Vagina (tissue), 2 donors: Measurements from ENCODE around the gene HECW1. TPM values are rescaled to one million over a fixed set of nuclear protein-coding genes. Genes with fewer than 3 reads are reported as not detected.

Experiments used
- DNase-seq, 2 donors: peaks; one replicate each; pipeline ENCODE4 v3.0.0-alpha.2; 2017; ENCODE audit errors: extremely low spot score in 2 of 2
- H3K27ac ChIP-seq: fragments of 200-600 bp; sonication (generic); one replicate; pipeline ENCODE4 v1.5.1; 2019
- H3K27me3 ChIP-seq: fragments of 200-600 bp; sonication (generic); one replicate; pipeline ENCODE4 v1.5.1; 2019
- H3K36me3 ChIP-seq, 2 donors: fragments of 200-600 bp; sonication (generic); one replicate each; pipeline ENCODE4 v1.5.1; 2017 to 2019
- H3K4me1 ChIP-seq: fragments of 200-600 bp; sonication (generic); one replicate; pipeline ENCODE4 v1.5.1; 2019
- H3K4me3 ChIP-seq, 2 donors: fragments of 200-600 bp; sonication (generic); 1 replicate in 1 of 2; 2 replicates in 1 of 2; pipeline ENCODE4 v1.5.1; 2016 to 2019
- H3K9me3 ChIP-seq: fragments of 200-600 bp; sonication (generic); one replicate; pipeline ENCODE4 v1.5.1; 2019
- POLR2A ChIP-seq, 2 donors: fragments of 450-650 bp; IDR thresholded peaks; one replicate each; pipeline ENCODE4 v1.6.1; 2017; ENCODE audit warnings: antibody characterized with exemption in 2 of 2, mild to moderate bottlenecking in 2 of 2, moderate library complexity in 2 of 2
- POLR2AphosphoS5 ChIP-seq, 2 donors: sonication (generic); formaldehyde crosslinking; IDR thresholded peaks; one replicate each; pipeline ENCODE4 v1.9.0; 2017; ENCODE audit warnings: antibody characterized with exemption in 2 of 2, mild to moderate bottlenecking in 2 of 2, low read depth in 1 of 2; ENCODE audit not compliant: insufficient read depth in 1 of 2
- intact Hi-C: fragments of 100-400 bp; cut with DNase I; formaldehyde crosslinking; loops from one replicate; pipeline ENCODE4 v1.15.1; 2023
- total RNA-seq: library from RNA; depleted of rRNA; stranded (reverse); fragments of >200 nt; gene quantifications from one replicate; pipeline ENCODE4 v1.2.3, GENCODE V29; 2016
- TF ChIP-seq, protein P1 (sequence below), 3 experiments: fragments of 450-650 bp in 2 of 3; fragments of 200-600 bp in 1 of 3; sonication (generic) in 1 of 3; IDR thresholded peaks; one replicate each; pipeline ENCODE4 v1.5.1; 2017 to 2019; ENCODE audit warnings: antibody characterized with exemption in 3 of 3, mild to moderate bottlenecking in 2 of 3, moderate library complexity in 2 of 3

Gene HECW1
- total RNA-seq, 1 donor from 2014 or later = 2.5 TPM

DNA sequence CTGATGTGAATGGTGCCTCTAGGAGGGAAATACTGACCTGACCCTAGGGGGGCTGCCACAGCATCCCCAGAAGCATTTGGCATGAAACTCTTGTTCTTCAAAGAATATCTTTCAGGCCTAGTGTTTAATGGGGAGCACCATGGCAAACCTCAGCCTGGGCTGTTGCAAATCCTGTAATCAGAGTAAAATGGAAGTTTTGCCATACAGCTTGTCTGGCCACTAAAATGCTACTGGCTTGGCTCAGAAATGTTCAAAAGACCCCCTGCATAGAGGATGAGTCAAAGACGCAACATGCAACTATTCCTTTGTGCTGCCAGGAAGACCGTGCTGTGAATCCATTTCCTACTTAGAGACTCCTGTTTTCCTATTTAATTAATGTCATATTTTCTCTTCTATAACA lies 26.7 kb downstream of the HECW1 start:
- no peaks in the 10 kb centered on the region for H3K9me3 ChIP-seq
- no peak overlapping the region for H3K4me3 ChIP-seq
- no peaks in the 10 kb centered on the region for H3K36me3 ChIP-seq
- no peak overlapping the region for H3K27ac ChIP-seq
- H3K4me1 ChIP-seq = no peaks in the 10 kb centered on the region
- TF ChIP-seq POLR2A (IDR thresholded peaks at IDR 0.05) = no peak
- no peak for TF ChIP-seq POLR2AphosphoS5 (IDR thresholded peaks at IDR 0.05; ENCODE audit: insufficient read depth in 1 of 2, low read depth in 1 of 2)
- no peaks in the 10 kb centered on the region for H3K27me3 ChIP-seq
- intact Hi-C loops = no loop called here
- DNase-seq = no peak

DNA sequence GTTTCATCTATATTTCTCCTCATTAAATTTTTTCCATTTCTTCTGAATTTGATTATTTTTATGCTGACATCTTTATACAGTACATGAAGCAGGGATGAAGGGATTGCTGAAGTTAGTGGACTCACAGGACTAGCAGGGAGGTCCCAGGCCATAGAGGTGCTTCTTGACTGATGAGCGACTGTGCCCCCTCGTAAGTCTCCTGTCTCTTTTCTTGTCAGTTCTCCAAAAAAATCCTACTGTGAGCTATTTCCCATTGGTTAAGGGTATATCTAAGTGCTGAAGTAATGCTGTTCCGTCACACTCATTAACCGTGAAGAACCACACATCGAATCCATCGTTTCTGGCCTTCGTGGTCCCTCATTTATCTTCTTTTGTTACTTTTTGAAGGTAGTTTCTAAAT lies 27.7 kb downstream of the HECW1 start:
- intact Hi-C loops = no loop called here
- Histone ChIP-seq H3K4me1 (no peaks in the 10 kb centered on the region), H3K9me3 (no peaks in the 10 kb centered on the region), H3K27me3 (no peaks in the 10 kb centered on the region), H3K4me3 (no peak overlapping the region), H3K27ac (no peak overlapping the region), H3K36me3 (no peaks in the 10 kb centered on the region)
- DNase-seq = no peak
- TF ChIP-seq POLR2AphosphoS5 (IDR thresholded peaks at IDR 0.05; ENCODE audit: insufficient read depth in 1 of 2, low read depth in 1 of 2) (no peak), POLR2A (IDR thresholded peaks at IDR 0.05) (no peak)
- TF ChIP-seq, protein P1, sequence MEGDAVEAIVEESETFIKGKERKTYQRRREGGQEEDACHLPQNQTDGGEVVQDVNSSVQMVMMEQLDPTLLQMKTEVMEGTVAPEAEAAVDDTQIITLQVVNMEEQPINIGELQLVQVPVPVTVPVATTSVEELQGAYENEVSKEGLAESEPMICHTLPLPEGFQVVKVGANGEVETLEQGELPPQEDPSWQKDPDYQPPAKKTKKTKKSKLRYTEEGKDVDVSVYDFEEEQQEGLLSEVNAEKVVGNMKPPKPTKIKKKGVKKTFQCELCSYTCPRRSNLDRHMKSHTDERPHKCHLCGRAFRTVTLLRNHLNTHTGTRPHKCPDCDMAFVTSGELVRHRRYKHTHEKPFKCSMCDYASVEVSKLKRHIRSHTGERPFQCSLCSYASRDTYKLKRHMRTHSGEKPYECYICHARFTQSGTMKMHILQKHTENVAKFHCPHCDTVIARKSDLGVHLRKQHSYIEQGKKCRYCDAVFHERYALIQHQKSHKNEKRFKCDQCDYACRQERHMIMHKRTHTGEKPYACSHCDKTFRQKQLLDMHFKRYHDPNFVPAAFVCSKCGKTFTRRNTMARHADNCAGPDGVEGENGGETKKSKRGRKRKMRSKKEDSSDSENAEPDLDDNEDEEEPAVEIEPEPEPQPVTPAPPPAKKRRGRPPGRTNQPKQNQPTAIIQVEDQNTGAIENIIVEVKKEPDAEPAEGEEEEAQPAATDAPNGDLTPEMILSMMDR (IDR thresholded peaks at IDR 0.05) = no peak

DNA sequence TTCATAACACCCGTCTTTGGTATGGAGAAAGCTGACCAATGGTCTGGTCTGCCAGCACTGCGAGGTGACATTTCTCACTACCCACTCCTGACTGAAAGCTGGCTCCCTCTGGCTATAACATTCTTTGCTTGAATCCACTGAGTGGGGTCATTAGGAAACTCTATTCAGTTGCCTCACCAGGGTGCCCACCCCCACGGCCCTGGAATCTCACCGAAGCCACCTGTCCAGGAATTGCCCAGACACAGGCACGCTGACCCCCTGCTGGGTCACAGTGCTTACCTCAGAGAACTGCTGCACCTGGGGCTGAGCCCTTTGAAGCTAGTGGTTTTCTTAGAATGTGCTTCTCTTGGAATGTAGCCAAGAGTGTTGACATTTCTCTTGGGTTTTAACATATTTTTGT lies 28.6 kb downstream of the HECW1 start:
- H3K27me3 ChIP-seq = no peaks in the 10 kb centered on the region
- TF ChIP-seq POLR2A (IDR thresholded peaks at IDR 0.05) (no peak), POLR2AphosphoS5 (IDR thresholded peaks at IDR 0.05; ENCODE audit: insufficient read depth in 1 of 2, low read depth in 1 of 2) (no peak)
- TF ChIP-seq, protein P1 (IDR thresholded peaks at IDR 0.05) = no peak
- H3K9me3 ChIP-seq = no peaks in the 10 kb centered on the region
- no peak overlapping the region for H3K27ac ChIP-seq
- no peaks in the 10 kb centered on the region for H3K36me3 ChIP-seq
- H3K4me3 ChIP-seq = no peak overlapping the region
- intact Hi-C loops = no loop called here
- DNase-seq = no peak
- no peaks in the 10 kb centered on the region for H3K4me1 ChIP-seq

DNA sequence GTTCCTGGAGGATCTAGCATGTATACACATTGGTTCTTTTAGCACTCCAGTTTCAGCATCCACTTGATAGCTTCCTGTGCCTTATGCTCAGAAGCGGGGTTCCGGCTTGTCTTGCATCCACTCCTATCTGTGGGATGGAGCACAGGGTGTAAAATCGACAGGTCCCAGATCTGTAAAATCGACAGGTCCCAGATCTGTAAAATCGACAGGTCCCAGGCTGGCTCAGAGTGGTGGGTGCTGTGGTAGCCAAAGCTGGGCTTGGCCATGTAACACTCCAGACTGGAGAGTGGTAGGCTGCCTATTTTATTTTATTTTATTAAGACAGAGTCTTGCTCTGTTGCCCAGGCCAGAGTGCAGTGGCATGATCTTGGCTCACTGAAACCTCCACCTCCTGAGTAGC lies 30.3 kb downstream of the HECW1 start:
- no peaks in the 10 kb centered on the region for H3K27me3 ChIP-seq
- no peak for TF ChIP-seq POLR2AphosphoS5 (IDR thresholded peaks at IDR 0.05; ENCODE audit: insufficient read depth in 1 of 2, low read depth in 1 of 2)
- TF ChIP-seq POLR2A (IDR thresholded peaks at IDR 0.05) = no peak
- TF ChIP-seq, protein P1 (IDR thresholded peaks at IDR 0.05) = no peak
- no peak overlapping the region for H3K27ac ChIP-seq
- no peaks in the 10 kb centered on the region for H3K4me1 ChIP-seq
- no peak overlapping the region for H3K4me3 ChIP-seq
- intact Hi-C loops = no loop called here
- no peak for DNase-seq
- no peaks in the 10 kb centered on the region for H3K9me3 ChIP-seq
- no peaks in the 10 kb centered on the region for H3K36me3 ChIP-seq

DNA sequence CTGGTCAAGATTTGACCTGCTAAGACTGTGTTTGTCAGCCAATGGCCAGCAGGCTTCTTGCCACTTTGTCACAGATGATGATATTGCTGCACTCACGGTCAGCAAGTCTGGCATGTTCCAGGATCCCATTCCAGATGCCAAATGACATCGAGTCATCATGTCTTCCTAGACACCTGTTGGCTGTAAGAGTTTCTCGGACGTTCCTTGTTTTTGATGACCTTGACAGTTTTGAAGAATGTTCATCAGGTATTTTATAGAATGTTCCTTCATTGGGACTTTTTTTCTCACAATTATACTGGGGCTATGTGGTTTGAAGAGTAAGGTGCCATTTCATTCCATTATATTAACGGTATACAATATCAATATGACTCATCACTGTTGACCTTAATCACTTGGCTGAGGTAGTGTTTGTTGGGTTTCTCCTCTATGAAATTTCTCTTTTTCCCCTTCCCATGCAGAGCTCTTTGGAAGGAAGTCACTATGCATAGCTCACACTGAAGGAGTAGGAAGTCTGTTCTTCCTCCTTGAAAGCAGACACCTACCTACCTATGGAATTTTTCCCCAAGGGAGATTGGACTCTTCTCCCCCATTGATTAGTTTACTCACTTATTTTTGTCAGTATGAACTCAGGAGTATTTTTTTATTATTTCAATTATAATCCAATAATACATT lies 31.6 kb downstream of the HECW1 start:
- no peak for DNase-seq
- intact Hi-C loops = no loop called here
- no peaks in the 10 kb centered on the region for H3K4me1 ChIP-seq
- H3K27ac ChIP-seq = no peak overlapping the region
- H3K27me3 ChIP-seq = no peaks in the 10 kb centered on the region
- no peaks in the 10 kb centered on the region for H3K9me3 ChIP-seq
- H3K4me3 ChIP-seq = no peak overlapping the region
- no peaks in the 10 kb centered on the region for H3K36me3 ChIP-seq
- TF ChIP-seq POLR2A (IDR thresholded peaks at IDR 0.05) (no peak), POLR2AphosphoS5 (IDR thresholded peaks at IDR 0.05; ENCODE audit: insufficient read depth in 1 of 2, low read depth in 1 of 2) (no peak)
- TF ChIP-seq, protein P1 (IDR thresholded peaks at IDR 0.05) = no peak
